ENCODE measurements around the gene ETV6. TPM values are rescaled to one million over a fixed set of nuclear protein-coding genes. Genes with fewer than 3 reads are reported as not detected.

ETV6 gene
- polyA plus RNA-seq (4.0 to 7.1 TPM (median 5.3 TPM) in 3 replicates), polyA minus RNA-seq (10.6 to 15.9 TPM (median 14.6 TPM) in 3 replicates)
- 2.5 TPM for polyA plus RNA-seq (2011; ENCODE audit: low read depth)
- 3.8 and 5.1 TPM in 2 replicates for polyA plus RNA-seq (2011; cell fraction: cytosol; rRNA removed)
- polyA plus RNA-seq (2011; cell fraction: nucleus; rRNA removed) = 9.2 and 10.9 TPM in 2 replicates
- 3.8 and 5.8 TPM in 2 replicates for polyA plus RNA-seq (2012; ENCODE audit: low replicate concordance)
- 6.9 TPM for polyA minus RNA-seq (2011; cell fraction: cytosol; rRNA and poly(A)+ RNA removed)
- 9.5 and 15.9 TPM in 2 replicates for polyA minus RNA-seq (2011; cell fraction: nucleus; rRNA and poly(A)+ RNA removed)

DNA sequence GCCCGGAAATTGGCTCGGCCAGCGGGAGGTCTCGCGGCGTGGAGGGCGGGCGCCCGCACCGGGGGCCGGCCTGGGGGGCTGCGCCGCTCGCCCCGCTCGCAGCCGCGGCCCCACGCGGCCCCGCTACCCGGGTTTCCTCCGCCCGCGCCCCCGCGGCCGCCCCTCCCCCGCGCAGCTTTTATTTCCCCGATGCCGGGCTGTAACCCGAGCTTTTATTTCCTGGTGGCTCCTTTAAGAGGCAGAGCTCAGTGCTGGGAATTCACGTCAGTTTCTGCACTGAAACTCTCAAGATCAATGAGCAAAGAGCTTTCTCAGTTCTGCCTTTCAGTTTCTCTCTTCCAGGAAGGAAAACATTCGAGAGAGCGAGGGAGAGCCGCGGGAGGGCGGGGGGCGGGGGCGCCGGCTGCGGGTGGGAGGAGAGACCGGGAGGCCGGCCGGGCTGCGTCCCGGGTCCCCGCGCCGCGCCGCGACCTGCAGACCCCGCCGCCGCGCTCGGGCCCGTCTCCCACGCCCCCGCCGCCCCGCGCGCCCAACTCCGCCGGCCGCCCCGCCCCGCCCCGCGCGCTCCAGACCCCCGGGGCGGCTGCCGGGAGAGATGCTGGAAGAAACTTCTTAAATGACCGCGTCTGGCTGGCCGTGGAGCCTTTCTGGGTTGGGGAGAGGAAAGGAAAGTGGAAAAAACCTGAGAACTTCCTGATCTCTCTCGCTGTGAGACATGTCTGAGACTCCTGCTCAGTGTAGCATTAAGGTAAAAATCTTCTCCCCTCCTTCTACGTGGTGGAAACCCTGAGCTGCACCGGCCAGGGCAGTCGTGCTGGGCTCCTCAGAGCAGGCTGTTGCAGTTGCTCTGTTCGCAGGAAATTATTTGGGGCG lies at the start of gene ETV6:
Gene ETV6, plus strand, starts transcription at position 262 of the 873 bp plus-strand sequence. Its CDS starts 454 bp downstream, at position 716.
- TF ChIP-seq, protein P1, sequence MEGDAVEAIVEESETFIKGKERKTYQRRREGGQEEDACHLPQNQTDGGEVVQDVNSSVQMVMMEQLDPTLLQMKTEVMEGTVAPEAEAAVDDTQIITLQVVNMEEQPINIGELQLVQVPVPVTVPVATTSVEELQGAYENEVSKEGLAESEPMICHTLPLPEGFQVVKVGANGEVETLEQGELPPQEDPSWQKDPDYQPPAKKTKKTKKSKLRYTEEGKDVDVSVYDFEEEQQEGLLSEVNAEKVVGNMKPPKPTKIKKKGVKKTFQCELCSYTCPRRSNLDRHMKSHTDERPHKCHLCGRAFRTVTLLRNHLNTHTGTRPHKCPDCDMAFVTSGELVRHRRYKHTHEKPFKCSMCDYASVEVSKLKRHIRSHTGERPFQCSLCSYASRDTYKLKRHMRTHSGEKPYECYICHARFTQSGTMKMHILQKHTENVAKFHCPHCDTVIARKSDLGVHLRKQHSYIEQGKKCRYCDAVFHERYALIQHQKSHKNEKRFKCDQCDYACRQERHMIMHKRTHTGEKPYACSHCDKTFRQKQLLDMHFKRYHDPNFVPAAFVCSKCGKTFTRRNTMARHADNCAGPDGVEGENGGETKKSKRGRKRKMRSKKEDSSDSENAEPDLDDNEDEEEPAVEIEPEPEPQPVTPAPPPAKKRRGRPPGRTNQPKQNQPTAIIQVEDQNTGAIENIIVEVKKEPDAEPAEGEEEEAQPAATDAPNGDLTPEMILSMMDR (optimal IDR thresholded peaks at IDR 0.05 in 1 of 3, IDR thresholded peaks at IDR 0.05 in 1 of 3, conservative IDR thresholded peaks at IDR 0.05 in 1 of 3; ENCODE audit: extremely low read depth in 1 of 3, insufficient read depth in 2 of 3, low read length in 3 of 3) = no peak
- TF ChIP-seq EZH2 (IDR thresholded peaks at IDR 0.05; ENCODE audit: low read length) = no peak
- H4K20me1 ChIP-seq (ENCODE audit: control insufficient read depth, extremely low read depth, insufficient read depth, low read length) = no peaks in the 10 kb centered on the region
- dilution Hi-C loops (cut with MboI; ENCODE audit: extremely low pct_ligation_motif_present, low sequenced_read_pairs) = no loop called here
- no peaks in the 10 kb centered on the region for H3K36me3 ChIP-seq (ENCODE audit: control insufficient read depth in 2 of 2, extremely low read depth in 1 of 2, insufficient read depth in 2 of 2, low read length in 2 of 2)
- DNase-seq (ENCODE audit: low read depth, low spot score) (no peak), FAIRE-seq (no peak)
- H3K27me3 ChIP-seq (ENCODE audit: control insufficient read depth, extremely low read depth, insufficient read depth, low read length) = no peaks in the 10 kb centered on the region
- H2AFZ ChIP-seq (ENCODE audit: control insufficient read depth, low read length) = peak within 1 kb of the TSS; percentile 92
- peak within 1 kb of the TSS; percentile 96 for H3K4me2 ChIP-seq (ENCODE audit: control insufficient read depth, extremely low read depth, insufficient read depth, low read depth, low read length)
- peaks cover 43% of the 10 kb centered on the region for H3K79me2 ChIP-seq (ENCODE audit: control insufficient read depth, insufficient read depth, low read length)
- H3K9me1 ChIP-seq (ENCODE audit: control insufficient read depth, extremely low read depth, insufficient read depth, low read length) = no peaks in the 10 kb centered on the region
- no peaks in the 10 kb centered on the region for H3K9me3 ChIP-seq (ENCODE audit: control insufficient read depth, low read depth, low read length)
- H3K9ac ChIP-seq (ENCODE audit: control insufficient read depth, extremely low read depth, insufficient read depth, low read length) = peak within 1 kb of the TSS; percentile 91
- H3K27ac ChIP-seq (ENCODE audit: control insufficient read depth, insufficient read depth, low read length) = peak within 1 kb of the TSS; percentile 89
- peak within 1 kb of the TSS; percentile 70 to 91 (median 79) for H3K4me3 ChIP-seq (ENCODE audit: control insufficient read depth in 2 of 3, extremely low read depth in 1 of 3, insufficient read depth in 2 of 3, low read depth in 1 of 3, low read length in 3 of 3)
- H3K4me1 ChIP-seq (ENCODE audit: control insufficient read depth, extremely low read depth, insufficient read depth, low read length) = peaks cover 15% of the 10 kb centered on the region

DNA sequence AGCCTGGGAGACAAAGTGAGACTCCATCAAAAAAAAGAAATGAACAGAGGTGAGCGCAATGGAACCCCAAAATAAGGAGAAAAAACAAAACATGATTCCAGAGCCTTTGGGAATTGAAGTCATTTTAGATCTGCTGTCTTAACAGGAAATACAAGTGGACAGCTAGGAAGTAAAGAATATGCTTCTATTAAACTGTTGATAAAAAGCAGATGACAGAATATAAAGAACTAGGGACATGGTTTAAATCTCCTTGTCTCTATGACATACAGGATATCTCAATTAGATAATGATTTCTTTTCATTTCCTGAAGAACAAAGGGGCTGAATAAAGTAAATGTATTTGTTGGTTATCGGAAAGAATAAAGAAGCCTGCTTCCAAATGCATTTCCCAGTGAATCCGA lies 49.3 kb upstream of the ETV6 start:
- H2AFZ ChIP-seq (ENCODE audit: control insufficient read depth, low read length) = no peak overlapping the region
- no peak for FAIRE-seq
- no peak overlapping the region for H3K4me3 ChIP-seq (ENCODE audit: control insufficient read depth in 2 of 3, extremely low read depth in 1 of 3, insufficient read depth in 2 of 3, low read depth in 1 of 3, low read length in 3 of 3)
- H3K4me2 ChIP-seq (ENCODE audit: control insufficient read depth, extremely low read depth, insufficient read depth, low read depth, low read length) = no peak overlapping the region
- H3K9ac ChIP-seq (ENCODE audit: control insufficient read depth, extremely low read depth, insufficient read depth, low read length) = no peak overlapping the region
- H3K4me1 ChIP-seq (ENCODE audit: control insufficient read depth, extremely low read depth, insufficient read depth, low read length) = no peaks in the 10 kb centered on the region
- dilution Hi-C loops (cut with MboI; ENCODE audit: extremely low pct_ligation_motif_present, low sequenced_read_pairs) = no loop called here
- H3K36me3 ChIP-seq (ENCODE audit: control insufficient read depth in 2 of 2, extremely low read depth in 1 of 2, insufficient read depth in 2 of 2, low read length in 2 of 2) = no peaks in the 10 kb centered on the region
- no peak for TF ChIP-seq EZH2 (IDR thresholded peaks at IDR 0.05; ENCODE audit: low read length)
- TF ChIP-seq, protein P1 (optimal IDR thresholded peaks at IDR 0.05 in 1 of 3, IDR thresholded peaks at IDR 0.05 in 1 of 3, conservative IDR thresholded peaks at IDR 0.05 in 1 of 3; ENCODE audit: extremely low read depth in 1 of 3, insufficient read depth in 2 of 3, low read length in 3 of 3) = no peak
- no peaks in the 10 kb centered on the region for H3K9me1 ChIP-seq (ENCODE audit: control insufficient read depth, extremely low read depth, insufficient read depth, low read length)
- H4K20me1 ChIP-seq (ENCODE audit: control insufficient read depth, extremely low read depth, insufficient read depth, low read length) = no peaks in the 10 kb centered on the region
- no peak overlapping the region for H3K27ac ChIP-seq (ENCODE audit: control insufficient read depth, insufficient read depth, low read length)
- no peaks in the 10 kb centered on the region for H3K79me2 ChIP-seq (ENCODE audit: control insufficient read depth, insufficient read depth, low read length)
- H3K9me3 ChIP-seq (ENCODE audit: control insufficient read depth, low read depth, low read length) = no peaks in the 10 kb centered on the region
- no peak for DNase-seq (ENCODE audit: low read depth, low spot score)
- H3K27me3 ChIP-seq (ENCODE audit: control insufficient read depth, extremely low read depth, insufficient read depth, low read length) = no peaks in the 10 kb centered on the region
